HG03342 (cell line): ENCODE data around the gene IFNA1.
"Not testable (repeated sequence)": the region's sequence is repeated elsewhere in the genome, so short reads cannot be mapped to it uniquely, and the experiment has no call there.

Experiments
- ATAC-seq: cut with Tn5 transposase; IDR thresholded peaks from one replicate; pipeline ENCODE4 v1.9.1; 2021; ENCODE audit warnings: mild to moderate bottlenecking, moderate library complexity; ENCODE audit not compliant: unreplicated experiment

Gene IFNA1

DNA sequence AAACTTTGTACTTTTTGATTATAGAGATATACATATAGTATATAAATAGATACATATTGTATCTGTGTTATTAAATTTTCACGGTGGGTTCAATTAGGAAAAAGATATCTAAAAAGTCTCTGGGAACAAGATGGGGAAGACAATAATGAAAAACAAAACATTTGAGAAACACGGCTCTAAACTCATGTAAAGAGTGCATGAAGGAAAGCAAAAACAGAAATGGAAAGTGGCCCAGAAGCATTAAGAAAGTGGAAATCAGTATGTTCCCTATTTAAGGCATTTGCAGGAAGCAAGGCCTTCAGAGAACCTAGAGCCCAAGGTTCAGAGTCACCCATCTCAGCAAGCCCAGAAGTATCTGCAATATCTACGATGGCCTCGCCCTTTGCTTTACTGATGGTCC is at the start of gene IFNA1:
Gene IFNA1 (plus strand): TSS at position 301 of the 400 bp plus-strand sequence. CDS start 69 bp downstream, at position 370.
- no peak for ATAC-seq

DNA sequence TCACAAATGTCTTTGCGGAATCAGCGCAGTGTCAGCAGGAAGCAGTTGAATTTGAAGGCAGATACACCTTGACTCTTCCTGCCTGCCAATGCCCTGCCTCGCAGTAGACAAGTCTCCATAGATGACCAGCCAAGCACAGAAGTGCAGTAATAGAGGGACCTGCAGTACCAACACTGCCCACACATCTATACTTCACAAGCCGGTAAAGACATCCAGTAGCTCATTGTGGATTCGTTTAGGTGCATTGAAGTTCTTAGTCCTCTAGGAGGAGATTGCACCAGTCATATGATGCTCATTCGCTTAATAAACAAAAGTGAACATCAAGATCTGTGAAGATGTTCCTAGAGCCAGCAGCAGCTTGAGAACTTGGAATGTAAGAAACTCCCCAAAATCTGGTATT is 48.0 kb upstream of the IFNA1 start:
- ATAC-seq = peak; percentile 93

DNA sequence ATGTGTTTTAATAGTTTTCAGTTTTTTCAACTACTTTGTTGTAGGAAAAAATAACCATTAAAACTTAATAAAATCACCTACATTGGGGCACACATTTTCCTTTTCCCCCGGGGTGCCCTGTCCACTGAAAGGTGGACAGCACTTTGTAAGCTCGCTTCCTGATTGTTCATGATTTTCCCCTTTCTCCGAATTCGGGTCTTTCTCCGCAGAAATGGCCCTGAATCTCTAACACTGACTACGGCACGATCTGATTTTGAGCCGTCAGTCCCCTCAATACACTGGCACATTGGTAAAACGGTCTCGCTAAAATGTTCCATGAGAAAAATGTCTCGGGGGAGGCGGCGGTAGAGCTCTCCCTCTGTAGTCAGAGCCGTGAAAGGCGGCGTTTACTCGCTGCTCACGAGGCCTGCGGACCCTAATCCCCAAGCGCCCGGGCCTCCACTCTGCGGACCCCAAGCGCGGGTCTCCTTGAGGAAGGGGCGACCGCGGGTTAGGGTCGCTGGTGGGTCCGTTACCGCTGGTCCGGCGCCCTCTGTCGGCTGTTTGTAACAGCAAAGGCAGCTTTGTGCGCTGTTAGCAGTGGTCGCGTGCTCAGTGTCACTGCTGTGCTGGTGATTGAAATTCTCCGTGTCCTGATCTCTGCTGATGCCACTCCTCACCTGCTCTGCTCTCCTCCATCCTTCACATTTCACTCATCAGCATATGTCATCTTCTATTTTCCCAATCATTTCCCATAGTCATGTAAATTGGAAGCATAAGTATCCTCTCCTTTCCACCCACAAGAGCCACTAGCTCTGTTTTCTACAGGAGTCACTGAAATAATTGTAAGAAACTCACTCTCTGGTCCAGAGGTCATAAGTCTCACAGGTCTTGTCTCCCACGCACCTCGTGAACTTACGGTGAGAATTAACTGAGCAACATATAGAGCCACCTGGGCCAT is 44.2 kb upstream of the IFNA1 start:
- peak; percentile 64 for ATAC-seq

DNA sequence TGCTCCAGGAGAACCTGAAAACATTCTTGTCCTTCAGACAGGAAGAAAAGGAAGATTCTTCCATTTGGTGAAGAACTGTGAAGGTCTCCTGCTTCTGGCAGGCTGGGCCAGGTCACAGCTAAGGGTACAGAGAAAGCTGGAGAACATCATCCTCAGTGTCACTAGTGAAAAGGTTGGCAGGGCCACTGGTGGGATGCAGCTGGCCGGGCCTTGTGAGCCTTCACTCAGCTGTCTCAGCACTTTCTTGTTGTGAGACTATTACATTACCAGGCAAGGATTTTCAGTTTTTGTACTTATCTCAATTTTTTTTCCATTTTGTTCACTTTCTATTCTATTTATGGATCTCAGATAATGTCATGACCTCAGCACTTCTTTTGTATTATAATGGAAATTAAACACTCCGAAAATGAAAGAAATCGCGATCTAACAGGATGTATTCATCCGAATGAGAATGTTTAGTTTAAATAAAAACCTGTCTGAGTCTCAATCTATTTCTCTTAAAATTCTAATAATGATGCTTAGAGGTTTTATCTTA is 41.2 kb upstream of the IFNA1 start:
- ATAC-seq = no peak

DNA sequence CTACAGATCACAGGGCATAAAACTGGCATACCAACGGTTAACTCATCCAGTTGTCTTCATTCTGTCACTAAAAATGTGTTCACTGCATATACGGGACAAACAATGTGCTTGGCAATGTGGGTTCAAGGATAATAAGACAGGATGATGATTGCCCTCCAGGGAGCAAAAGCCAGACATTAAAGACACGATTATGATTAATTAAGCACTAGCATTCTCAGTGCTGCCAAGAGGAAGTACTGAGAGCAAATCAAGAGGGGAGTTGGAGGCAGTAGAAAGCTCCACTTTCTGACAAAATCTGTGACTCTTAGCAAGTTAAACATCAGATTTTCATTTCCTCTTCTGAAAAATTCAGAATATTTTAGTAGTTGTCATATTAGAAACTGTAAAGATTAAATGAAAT is 40.3 kb upstream of the IFNA1 start:
- ATAC-seq = no peak

DNA sequence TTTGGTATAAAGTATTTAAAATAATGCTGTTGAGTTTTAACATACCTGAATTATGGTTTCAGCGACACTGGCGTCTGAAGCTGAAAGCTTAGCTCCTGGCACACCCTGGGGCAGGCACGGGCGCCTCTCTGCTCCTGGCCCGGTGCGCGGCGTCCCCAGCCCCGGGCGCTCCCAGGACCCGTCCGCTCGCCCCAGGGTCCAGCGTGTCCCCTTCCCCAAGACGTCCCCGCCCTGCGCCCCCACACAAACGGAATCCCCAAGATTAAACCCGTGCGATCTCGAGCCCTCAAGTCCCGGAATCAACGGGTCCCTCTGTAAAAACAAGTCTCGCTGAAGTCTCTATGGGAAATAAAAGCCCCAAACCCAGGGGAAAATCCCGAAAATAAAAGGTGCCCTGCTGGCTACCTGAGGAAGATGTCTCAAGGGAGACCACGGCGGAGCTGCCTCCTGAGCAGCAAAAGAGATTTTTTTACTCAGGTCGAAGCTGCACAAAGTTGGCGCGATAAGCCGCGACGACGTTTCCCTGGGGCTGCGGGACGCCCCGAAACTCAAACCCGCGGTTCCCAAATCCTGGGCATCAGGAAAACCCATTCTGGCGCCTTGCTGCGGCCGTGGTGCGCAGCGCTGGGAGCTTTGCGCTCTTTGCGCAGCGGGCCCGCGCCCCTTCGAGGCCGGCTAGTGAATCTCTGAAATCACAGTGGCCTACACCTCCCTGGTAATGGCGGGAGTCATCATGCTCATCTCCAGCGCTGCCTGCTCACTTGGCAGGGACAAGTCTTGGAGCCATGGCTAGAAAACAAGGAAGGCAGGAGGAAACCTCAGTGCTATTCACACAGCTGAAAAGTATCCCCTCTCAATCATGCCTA is 37.6 kb upstream of the IFNA1 start:
- ATAC-seq = peak; percentile 62

DNA sequence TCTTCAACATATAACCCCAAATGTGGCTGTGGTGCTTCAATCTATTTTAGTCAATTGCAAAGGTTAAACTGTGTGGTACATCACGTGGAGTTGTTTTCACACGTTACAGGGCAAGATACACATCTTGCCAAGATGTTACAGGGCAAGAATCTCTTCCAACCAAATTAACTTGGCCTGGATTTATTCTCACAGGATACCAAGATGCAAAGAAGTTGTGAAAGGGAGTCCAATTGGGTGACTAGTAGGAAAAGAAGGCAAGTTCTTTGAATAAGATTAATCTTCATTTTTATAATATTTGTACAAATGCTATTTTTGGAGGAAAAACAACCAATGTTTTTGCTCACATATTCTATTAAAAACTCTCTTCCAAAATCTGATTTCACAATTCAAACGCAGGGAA is 36.1 kb upstream of the IFNA1 start:
- no peak for ATAC-seq

DNA sequence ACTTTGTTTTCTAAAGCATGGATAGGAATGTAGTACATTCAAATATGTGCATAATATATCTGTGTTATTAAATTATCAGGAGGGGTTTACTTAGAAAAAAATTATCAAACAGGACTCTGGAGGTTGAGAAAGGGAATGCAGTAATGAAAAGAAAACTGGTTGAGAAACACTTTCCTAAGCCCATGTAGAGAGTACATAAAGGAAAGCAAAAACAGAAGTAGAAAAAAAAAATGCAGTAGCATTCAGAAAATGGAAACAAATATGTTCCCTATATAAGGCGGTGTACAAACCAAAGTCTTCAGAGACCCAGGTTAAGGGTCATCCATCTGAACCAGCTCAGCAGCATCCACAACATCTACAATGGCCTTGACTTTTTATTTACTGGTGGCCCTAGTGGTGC is 31.4 kb upstream of the IFNA1 start, which contains the start of gene IFNA8:
Gene IFNA8 (plus strand): TSS at position 301 of the 400 bp plus-strand sequence. CDS start 60 bp downstream, at position 361.
- no peak for ATAC-seq

DNA sequence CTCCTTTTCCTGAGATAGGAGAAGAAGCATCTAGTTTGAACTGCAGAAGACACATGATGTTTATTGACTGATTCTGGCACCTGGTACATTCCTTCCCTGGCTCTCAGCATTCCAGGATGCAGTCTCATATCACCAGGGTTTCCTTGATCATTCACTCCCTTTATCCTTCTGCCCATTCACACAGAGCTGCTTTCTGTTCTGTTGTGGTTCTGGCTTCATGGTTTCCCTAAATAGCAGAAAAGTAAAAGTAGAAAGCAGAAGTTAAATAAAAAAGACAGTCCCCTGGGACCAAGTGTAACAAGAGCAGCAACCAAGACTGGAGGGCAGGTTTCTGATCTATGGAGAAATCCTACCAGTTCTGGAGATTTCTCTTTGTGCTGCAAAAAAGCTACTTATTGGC is 28.1 kb upstream of the IFNA1 start:
- peak; percentile 77 for ATAC-seq

DNA sequence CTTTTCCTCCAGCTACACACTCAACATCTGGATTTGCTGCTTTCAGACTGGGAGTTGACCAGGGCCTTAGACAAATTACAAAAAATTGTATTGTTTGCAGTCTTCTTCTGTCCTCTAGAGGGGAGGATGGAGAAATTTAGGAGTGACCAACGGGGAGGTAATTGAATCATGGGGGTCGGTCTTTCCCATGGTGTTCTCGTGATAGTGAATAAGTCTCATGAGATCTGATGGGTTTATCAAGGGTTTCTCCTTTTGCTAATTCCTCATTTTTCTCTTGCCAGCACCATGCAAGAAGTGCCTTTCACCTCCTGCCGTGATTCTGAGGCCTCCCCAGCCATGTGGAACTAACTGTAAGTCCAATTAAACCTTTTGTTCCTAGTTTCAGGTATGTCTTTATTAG is 27.1 kb upstream of the IFNA1 start:
- no peak for ATAC-seq

DNA sequence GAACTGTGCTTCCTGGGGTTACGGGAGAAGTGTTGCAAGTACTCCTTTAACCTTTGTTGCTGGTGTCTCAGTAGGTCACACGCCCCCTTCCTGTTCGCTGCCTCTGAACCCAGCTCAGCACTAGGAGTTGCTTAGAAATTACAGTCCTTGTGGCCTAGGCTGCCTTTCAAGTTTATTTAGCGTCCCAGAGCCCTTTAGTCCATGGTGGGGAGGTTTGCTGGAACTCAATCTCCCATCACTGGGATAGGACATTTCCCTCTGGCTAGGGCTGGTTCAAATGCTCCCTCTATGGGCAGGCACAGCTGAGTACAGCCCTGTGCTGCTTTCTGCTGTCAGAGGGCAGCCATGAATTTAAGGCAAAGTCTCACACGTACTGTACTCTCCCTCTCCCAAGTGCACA is 26.6 kb upstream of the IFNA1 start:
- no peak for ATAC-seq

DNA sequence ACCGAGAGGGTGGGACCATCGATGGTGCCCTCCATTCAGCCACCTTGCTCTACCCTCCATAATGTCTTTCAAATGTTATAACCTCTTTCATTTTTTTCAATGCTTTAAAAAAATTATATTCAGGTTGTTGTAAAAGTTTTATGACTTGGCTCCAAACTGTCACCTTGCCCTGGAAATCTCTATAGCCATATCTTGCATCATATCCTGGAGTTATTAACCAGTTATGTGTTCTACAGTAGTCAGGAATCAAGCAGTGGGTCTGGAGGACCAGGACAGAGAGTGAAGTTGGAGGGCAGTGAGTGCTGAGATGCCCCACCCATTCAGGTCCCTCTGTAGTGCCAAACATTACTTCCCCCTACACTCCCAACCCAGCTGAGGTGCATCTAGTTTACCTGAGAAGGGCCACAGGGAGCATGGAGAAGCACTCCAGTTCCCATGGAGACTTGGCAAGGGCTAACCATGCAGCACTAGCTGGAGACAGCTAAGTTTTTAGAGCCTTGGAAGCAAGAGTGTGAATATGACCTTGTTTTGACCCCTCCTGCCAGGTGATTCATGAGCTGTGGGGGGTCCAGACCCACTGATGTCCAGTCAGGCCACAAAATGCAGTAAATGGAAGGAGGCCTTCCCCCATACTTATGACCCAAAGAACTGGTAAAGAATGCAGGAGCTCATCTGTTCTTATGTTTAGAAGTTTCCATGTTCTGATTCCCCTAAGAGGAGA is 25.9 kb upstream of the IFNA1 start:
- ATAC-seq = no peak

DNA sequence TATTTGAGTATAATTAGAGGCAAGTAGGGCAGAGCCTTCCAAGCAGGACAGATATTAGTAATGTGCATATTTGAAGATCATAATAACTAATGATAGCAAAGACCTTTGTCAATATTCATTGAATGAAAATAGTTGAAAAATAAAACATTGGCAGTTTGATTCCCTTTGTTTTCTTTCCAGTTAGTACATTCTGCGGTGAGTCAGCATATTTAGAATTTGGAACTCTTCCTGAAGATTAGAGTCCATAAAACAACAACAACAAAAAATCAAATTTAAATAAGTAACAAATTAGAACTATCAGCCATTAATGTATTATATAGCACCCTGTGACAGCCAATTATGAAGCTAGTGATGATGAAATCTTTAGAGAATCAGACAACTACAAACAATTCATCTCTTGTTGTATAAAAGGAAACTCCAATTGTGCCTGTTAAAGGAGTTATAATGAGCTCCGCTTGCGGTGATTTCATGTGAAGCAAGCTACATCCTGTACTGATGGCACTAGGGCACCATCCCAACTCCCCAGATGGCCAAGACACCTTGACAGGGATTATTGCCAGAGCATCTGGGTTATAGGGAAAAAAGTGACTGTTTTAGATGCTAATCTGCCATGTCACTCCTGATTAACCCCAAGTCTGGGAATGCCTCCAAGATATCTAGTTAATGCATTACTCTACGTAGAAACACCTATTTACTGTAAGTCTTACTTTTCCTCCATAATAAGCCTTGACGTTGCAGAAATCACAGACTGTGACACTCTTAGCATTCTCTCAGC is 24.6 kb upstream of the IFNA1 start:
- no peak for ATAC-seq

DNA sequence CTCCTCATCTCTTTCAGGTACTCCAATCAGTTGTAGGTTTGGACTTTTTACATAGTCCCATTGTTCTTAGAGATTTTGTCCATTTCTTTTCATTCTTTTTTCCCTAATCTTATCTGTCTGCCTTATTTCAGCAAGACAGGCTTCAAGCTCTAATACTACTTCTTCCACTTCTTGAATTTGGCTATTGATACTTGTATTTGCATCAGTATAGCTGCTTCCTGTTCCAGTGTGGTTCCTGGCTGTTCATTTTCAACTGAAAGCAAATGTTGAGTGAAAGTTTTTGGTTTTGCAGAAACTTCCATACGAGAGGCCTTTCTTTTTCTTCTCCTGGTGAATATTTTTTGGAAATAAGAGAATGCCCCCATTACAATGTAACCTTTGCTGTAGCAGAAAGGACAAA is 12.0 kb upstream of the IFNA1 start:
- peak; percentile 57 for ATAC-seq

DNA sequence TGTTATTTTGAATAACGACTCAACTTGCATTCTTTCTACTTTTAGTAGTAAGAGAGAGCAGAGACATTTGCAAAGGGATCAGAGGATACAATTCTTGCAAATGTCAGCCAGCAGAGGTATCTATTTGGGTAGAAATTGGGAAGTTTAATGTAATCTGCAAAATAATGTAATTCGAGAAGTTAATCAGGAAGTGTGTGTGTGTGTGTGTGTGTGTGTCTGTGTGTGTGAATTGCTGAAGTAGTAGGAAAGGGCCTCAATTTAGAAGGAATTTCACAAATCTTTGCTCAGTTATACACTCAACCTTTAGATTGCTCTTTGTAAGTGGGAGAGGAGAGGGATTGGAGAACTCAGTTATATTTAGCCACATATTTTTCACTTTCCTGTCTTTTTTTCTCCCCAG is 11.0 kb upstream of the IFNA1 start:
- ATAC-seq = no peak

DNA sequence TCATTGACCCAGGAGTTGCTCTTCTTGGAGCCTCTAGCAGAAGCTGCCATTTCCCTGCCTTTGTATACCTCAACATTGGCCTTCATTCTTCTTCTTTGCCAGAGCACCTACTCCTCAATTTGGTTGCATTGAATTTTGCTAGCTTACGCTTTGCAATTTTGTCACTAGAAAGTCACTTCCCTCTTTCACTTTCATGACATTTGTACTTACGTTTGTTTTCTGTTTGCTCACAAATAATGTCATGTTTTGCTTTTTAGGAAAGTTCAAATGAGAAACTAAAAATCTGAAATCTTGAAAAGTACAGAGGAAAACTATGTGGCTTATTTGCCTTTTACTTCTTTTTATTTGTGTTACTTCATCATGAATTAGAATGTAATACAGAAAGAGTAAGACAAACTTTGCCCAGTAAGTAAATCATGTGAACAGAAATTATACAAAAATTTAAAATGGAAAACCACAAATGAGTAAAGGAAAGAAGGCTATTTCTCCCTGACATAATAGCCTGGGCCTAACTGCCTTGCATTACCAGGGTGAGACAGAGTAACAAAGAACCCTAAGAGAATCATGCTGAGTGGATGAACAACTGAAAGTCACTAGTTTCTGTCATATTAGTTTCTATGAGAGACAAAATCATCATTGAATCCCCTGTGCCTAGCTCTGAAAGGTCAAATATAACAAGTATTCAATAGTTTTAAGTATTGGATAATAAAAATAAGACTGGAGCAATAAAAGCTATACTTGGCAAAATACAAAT is 7.4 kb upstream of the IFNA1 start:
- peak; percentile 75 for ATAC-seq

DNA sequence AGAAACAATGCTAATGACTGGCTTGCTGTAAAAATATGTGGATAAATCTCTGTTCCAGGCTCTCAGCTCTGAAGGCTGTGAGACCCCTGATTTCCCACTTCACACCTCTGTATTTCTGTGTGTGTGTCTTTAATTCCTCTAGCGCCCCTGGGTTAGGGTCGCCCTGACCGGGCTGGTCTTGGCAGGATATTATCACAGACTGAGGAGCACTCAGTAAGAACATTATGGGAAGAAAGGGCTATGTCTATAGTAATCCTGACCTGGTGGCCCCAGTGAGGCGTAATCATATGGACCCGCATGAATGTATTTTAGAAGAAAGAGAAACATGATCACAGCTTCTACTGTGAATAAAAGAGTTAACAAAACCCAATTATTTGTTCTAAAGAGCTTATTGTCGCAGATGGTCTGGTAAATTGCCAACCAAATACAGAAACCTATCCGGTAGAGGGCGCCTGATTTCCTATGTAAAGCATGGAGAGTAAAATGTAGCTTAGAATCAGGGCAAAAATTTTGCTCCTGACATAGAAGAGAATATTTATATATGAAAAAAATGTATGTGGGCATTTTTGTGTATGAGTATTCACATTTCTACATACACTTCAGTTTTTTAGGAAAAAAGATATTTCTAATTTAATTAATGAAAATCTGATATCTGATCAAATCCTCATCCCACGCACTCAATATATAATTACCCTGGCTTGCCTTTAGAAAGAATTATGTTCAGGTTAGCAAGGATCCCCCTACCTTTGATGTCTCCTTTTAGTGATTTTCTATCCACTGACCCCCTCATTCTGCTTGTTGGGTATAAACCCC is 5.8 kb upstream of the IFNA1 start:
- no peak for ATAC-seq

DNA sequence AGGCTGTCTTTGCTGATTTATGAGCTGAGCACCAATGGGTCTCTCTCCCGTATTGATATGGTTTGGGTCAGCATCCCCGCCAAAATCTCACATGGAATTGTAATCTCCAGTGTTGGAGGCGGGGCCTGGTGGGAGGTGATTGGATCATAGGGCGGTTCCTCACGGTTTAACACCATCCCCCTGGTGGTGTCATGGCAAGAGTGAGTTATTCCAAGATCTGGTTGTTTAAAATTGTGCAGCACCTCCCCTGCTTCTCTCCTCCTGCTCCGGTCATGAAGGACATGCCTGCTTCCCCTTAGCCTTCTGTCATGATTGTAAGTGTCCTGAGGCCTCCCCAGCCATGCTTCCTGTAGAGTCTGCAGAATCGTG is 5.2 kb upstream of the IFNA1 start:
- ATAC-seq = not testable (repeated sequence)
